Globus pallidus (tissue), 1 donor: Measurements from ENCODE around the gene ABLIM1.

Experiments used
- DNase-seq: peaks from one replicate; pipeline ENCODE4 v3.0.0-alpha.2; 2015; ENCODE audit warnings: low spot score

Gene ABLIM1

DNA sequence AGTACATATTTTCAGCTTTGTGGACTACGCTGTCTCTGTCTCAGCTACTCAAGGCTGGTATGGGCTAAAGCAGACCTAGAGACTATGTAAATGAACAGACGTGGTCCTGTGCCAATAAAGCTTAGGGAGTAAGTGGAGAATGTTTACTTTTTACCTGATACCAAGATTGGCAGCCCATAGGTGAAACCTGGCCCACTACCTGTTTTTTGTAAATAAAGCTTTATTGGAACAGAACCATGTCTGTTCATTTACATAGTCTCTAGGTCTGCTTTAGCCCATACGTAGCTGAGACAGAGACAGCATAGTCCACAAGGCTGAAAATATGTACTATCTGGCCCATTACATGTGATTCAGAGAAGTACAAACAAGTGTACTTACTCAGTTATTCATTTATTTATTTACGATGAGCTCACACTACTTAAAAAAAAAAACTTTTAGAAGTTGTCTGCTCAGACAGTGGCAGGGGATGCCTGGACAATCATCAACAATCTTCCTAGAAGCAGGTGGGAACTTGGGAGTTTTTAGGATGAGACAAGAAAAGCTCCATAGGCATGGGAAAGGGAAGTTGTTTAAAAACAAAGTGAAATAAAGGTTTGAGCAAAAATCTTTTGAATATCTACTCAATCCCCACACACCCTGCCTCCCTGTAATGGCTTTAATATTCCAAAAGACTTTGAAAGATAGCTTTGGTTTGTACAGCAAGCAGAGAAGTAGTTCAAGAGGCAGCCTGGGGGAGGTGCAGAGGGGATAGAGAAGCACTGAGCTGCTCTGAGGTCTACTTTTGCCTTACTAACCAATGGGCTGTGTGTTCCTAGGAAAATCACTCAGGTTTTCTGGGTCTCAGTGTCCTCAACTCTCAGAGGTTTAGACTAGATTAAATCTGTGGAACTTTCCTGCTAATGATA lies 139.4 kb downstream of the ABLIM1 start:
- DNase-seq: no peak

DNA sequence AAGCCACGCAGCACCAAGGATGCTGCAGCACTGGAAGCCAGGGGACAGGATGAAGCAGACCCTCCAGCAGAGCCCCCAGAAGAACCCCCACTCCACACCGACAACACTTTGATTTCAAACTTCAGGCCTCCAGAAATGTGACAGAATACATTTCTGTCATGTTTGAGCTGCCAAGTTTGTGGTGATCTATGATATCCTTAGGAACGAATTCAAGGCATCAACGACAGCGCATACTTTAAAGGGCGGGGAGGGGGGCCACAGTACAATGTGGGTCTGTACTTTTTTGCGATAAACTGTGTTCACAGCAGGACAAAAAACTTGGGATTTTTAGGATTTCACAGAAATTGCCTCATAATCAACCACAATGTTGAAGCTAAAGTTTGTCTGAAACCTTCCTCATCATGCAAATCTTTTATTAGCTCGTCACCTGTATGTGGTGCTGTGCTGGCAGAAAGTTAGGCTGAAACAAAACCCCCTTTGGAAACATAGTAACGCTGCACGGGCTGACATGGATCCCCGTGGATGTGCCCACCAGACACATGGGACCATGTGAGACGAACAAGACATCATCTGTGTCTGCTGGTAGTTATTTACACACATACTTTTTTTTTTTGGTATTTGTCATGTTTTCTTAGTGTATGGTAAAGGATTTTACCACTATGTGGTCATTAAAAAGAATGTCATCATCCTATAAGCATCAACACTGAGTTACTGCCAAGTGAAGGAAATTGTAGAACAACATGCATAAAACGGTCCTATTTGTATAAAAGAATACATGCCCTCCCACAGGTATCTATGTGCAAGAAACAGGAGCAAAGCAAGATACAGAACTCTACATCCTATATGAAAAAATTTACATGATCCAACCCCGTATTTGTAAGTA lies 140.5 kb downstream of the ABLIM1 start:
- no peak for DNase-seq

GRCh38 chr10:114516356-114516755 lies 141.7 kb downstream of the ABLIM1 start:
- DNase-seq: no peak

- DNase-seq: no peak
Measured at GRCh38 chr10:114515298-114515914, 142.7 kb downstream of the ABLIM1 start.

- no peak for DNase-seq
Measured at GRCh38 chr10:114513381-114513792, 144.7 kb downstream of the ABLIM1 start.

- no peak for DNase-seq
Measured at GRCh38 chr10:114511881-114512280, 146.2 kb downstream of the ABLIM1 start.

- no peak for DNase-seq
Measured at GRCh38 chr10:114508376-114508775, 149.7 kb downstream of the ABLIM1 start.

- no peak for DNase-seq
Measured at GRCh38 chr10:114507449-114507848, 150.6 kb downstream of the ABLIM1 start.

DNA sequence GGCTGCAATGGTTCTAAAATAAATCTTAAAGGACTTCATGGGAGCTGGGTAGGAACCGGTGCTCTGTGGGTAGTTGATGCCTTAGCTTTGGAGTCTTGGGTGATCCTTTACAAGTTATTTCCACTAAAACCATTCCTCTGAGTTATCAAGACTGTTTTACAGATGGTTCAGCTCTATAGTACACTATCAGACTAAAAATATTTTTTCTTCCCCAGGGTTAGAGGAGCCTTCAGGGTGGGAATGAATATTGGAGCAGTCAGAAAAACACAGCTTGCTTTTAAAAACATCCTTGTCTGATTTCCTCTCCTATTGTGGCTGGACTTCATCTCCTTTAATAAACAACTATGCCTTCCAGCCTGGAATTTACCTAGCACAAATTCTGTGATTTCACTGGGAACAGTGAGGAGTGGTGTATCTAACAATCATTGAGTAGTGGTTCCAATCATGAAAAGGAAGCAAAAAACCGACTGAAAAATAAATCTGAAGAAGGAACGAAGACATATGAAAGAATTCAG lies 151.1 kb downstream of the ABLIM1 start:
- DNase-seq: no peak

- no peak for DNase-seq
Measured at GRCh38 chr10:114504769-114505579, 153.1 kb downstream of the ABLIM1 start.

DNA sequence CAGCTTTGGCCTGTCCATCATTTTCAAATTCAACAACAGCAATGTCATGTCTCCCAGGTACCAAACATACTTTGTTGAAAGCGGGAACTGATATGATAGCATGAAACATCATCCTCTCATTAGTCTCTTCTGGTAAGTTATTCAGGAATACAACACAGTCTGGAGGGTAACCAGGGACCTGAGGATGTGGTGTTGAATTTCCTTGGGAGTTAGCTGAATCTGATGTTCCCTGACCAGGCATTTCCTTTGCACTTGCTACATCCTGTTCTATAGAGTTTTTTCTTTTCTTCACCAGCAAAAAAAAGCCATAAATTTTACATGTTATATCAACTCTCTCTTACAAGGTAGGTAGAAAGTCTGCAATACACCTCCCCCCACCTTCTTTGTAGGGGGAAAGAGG lies 156.0 kb downstream of the ABLIM1 start:
- DNase-seq: no peak

DNA sequence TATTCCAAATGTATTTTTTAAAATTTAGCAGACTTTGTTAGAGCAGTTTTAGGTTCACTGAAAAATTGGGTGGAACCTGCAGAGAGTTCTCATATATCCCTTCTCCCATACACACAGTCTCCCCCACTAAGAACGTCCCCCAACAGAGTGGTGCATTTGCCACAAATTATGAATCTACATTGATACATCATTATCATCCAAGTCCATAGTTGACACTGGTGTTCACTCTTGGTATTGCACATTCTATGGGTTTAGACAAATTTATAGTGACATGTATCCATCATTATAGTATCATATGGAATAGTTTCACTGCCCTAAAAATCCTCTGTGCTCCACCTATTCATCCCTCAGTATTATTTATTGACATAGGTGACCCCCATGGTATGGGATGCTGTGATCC lies 156.4 kb downstream of the ABLIM1 start:
- no peak for DNase-seq

GRCh38 chr10:114500643-114501042 lies 157.4 kb downstream of the ABLIM1 start:
- DNase-seq: no peak

- DNase-seq: no peak
Measured at GRCh38 chr10:114499630-114500190, 158.4 kb downstream of the ABLIM1 start.

DNA sequence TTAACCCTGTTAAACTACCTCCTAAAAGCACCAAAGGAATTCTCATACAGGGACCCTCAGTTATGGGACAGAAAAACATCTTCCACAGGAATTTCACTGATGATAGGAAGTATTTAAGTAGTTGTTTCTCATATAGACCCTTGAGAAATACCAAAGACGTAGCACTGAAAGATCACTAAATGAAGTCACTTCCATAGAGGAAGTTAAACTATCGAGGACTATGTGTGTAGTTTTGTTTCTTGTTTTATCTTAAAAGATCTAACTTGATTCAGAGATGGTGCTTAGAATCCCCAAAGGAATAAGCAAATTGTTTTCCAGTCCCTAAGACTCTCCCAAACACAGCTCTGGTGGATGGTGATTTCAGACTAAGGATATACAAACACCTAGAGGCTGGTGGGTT lies 159.0 kb downstream of the ABLIM1 start:
- DNase-seq: no peak

DNA sequence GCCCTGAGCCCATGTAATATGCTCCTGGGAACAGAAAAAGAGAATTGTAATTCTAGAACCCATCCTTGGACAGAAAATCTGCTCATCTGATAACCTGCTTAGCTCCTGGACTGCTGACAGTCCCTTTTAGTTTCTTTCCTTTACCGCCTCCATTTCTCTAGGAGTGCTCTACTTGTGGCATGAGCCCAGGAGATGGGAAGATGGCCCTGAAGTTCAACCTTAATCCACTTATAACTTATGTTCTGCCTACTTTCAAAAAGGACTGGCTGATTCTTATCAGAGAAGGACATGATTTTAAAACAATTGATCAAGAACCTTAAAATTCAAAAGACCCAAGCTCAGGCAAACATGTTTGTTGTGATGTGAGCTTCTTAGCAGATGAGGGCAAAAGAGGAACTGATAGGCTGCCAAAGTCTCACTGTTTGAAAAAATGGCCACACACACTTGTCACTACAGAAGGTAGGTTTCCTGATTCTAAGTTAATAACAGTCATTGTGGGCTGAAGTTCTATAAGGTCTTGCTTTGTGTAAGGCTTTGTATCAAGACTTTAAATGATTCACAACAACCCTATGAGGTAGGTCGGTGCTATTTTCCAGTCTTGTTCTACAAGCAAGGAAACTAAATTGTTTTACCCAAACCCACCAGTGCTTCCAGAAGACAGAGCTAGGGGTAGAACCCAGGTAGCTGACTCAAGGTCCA lies 159.5 kb downstream of the ABLIM1 start:
- DNase-seq: no peak

- no peak for DNase-seq
Measured at GRCh38 chr10:114495303-114495702, 162.8 kb downstream of the ABLIM1 start.

GRCh38 chr10:114492351-114493037 lies 165.6 kb downstream of the ABLIM1 start:
- no peak for DNase-seq

- no peak for DNase-seq
Measured at GRCh38 chr10:114491933-114492332, 166.1 kb downstream of the ABLIM1 start.

GRCh38 chr10:114491419-114491818 lies 166.7 kb downstream of the ABLIM1 start:
- DNase-seq: no peak
